ENCODE measurements around the gene PPOX. TPM values are rescaled to one million over a fixed set of nuclear protein-coding genes. Genes with fewer than 3 reads are reported as not detected.

The PPOX gene
- total RNA-seq, 1 donor from 2014 or later = 56.5 TPM

Other genes with a start within 250 kb of the PPOX start
- gene ITLN2, start 211.6 kb upstream of the PPOX start, total RNA-seq = 1.2 and 1.8 TPM in 2 replicates
- 149 and 156 TPM in 2 replicates for gene F11R, start 145.3 kb upstream of the PPOX start, total RNA-seq
- 52.0 and 54.7 TPM in 2 replicates for gene TSTD1, start 127.5 kb upstream of the PPOX start, total RNA-seq
- gene USF1, start 120.4 kb upstream of the PPOX start, total RNA-seq = 79.9 and 88.7 TPM in 2 replicates
- gene ARHGAP30, start 96.5 kb upstream of the PPOX start, total RNA-seq = 0.20 TPM in 1 of 2 replicates, not detected in the other
- 1.9 and 2.4 TPM in 2 replicates for gene NECTIN4, start 76.9 kb upstream of the PPOX start, total RNA-seq
- 14.7 and 16.7 TPM in 2 replicates for gene KLHDC9, start 68.1 kb upstream of the PPOX start, total RNA-seq
- gene PFDN2, start 48.4 kb upstream of the PPOX start, total RNA-seq = 54.8 and 57.9 TPM in 2 replicates
- gene NIT1, start 48.3 kb upstream of the PPOX start, total RNA-seq = 58.6 and 59.0 TPM in 2 replicates
- gene DEDD, start 33.8 kb upstream of the PPOX start, total RNA-seq = 46.9 and 49.3 TPM in 2 replicates
- gene UFC1, start 12.4 kb upstream of the PPOX start, total RNA-seq = 139 and 150 TPM in 2 replicates
- gene USP21, start 6.9 kb upstream of the PPOX start, total RNA-seq = 48.8 and 51.1 TPM in 2 replicates
- gene B4GALT3, start 11.1 kb downstream of the PPOX start, total RNA-seq = 45.9 and 48.2 TPM in 2 replicates
- 0.22 and 0.24 TPM in 2 replicates for gene ADAMTS4, start 32.6 kb downstream of the PPOX start, total RNA-seq
- 98.2 and 103 TPM in 2 replicates for gene NDUFS2, start 35.9 kb downstream of the PPOX start, total RNA-seq
- gene FCER1G, start 48.9 kb downstream of the PPOX start, total RNA-seq = 0.60 and 1.5 TPM in 2 replicates
- 51.3 and 74.2 TPM in 2 replicates for gene APOA2, start 57.2 kb downstream of the PPOX start, total RNA-seq
- 15.2 and 16.3 TPM in 2 replicates for gene TOMM40L, start 59.6 kb downstream of the PPOX start, total RNA-seq
- gene NR1I3, start 71.8 kb downstream of the PPOX start, total RNA-seq = not detected in 2 replicates
- gene PCP4L1, start 92.3 kb downstream of the PPOX start, total RNA-seq = 0.86 and 1.1 TPM in 2 replicates
- gene MPZ, start 143.5 kb downstream of the PPOX start, total RNA-seq = 4.4 and 4.5 TPM in 2 replicates
- 167 and 190 TPM in 2 replicates for gene SDHC, start 148.0 kb downstream of the PPOX start, total RNA-seq
- 0.65 and 1.4 TPM in 2 replicates for gene CFAP126, start 201.4 kb downstream of the PPOX start, total RNA-seq

All from progenitor cell of endocrine pancreas (in vitro differentiated cells).